ENCODE data around the gene MEAK7.

DNA sequence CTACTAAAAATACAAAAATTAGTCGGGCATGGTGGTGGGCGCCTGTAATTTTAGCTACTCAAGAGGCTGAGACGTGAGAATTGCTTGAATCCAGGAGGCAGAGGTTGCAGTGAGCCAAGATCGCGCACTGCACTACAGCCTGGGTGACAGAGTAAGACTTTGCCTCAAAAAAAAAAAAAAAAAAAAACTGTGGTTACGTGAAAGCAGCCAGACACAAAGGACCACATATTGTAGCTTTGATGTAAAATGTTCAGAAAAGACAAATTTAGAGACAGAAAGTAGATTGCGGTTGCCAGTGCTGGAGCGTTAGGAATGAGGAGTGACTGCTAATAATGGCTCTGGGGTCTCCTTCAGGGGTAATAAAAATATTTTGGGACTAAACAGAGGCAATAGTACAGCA, 4.0 kb upstream of the MEAK7 start:
- TF ChIP-seq POLR2AphosphoS5 (IDR thresholded peaks at IDR 0.05; ENCODE audit: borderline replicate concordance, low read depth, low read length) (no peak), EZH2 (IDR thresholded peaks at IDR 0.05) (no peak)

Data from SK-N-MC (cell line).